K562 (cell line): ENCODE data around the gene FSTL1. TPM values are rescaled to one million over a fixed set of nuclear protein-coding genes. Genes with fewer than 3 reads are reported as not detected.

Experiments
- CSDE1 ChIP-seq, 2 experiments: fragments of 450-650 bp; IDR thresholded peaks; 2 replicates each; pipeline ENCODE4 v1.6.1; 2016; ENCODE audit warnings: mild to moderate bottlenecking in 1 of 2
- ELF1 ChIP-seq: fragments of 200-800 bp; sonication (Bioruptor generic); IDR thresholded peaks from 2 replicates; pipeline ENCODE4 v1.6.1; 2016; ENCODE audit warnings: missing genetic modification characterization, missing compliant biosample characterization
- EZH2 ChIP-seq: IDR thresholded peaks from 2 replicates; pipeline ENCODE4 v1.6.1; 2012; ENCODE audit warnings: low read depth, mild to moderate bottlenecking, inconsistent platforms, low read length, borderline replicate concordance
- FOXA1 ChIP-seq: fragments of 450-650 bp; IDR thresholded peaks from 2 replicates; pipeline ENCODE4 v1.6.1; 2016; ENCODE audit warnings: mild to moderate bottlenecking, borderline replicate concordance
- FOXJ2 ChIP-seq: fragments of 200-800 bp; sonication (Bioruptor generic); IDR thresholded peaks from 2 replicates; pipeline ENCODE4 v1.6.1; 2016; ENCODE audit warnings: missing genetic modification characterization, missing compliant biosample characterization
- FOXK2 ChIP-seq, 2 experiments: fragments of 450-650 bp; IDR thresholded peaks in 1 of 2; conservative IDR thresholded peaks in 1 of 2; 2 replicates each; pipeline ENCODE4 v1.6.1; 2016; ENCODE audit warnings: low read depth in 2 of 2, mild to moderate bottlenecking in 1 of 2
- FOXM1 ChIP-seq, 2 experiments: fragments of 450-650 bp in 1 of 2; sonication (generic) in 1 of 2; formaldehyde crosslinking in 1 of 2; IDR thresholded peaks; 2 replicates each; pipeline versions ENCODE4 v1.6.1 to v1.9.0; 2017 to 2022; ENCODE audit warnings: low read depth in 2 of 2, mild to moderate bottlenecking in 2 of 2, missing genetic modification reagents in 1 of 2, moderate library complexity in 1 of 2
- GABPA ChIP-seq: fragments of 200-800 bp; sonication (Bioruptor generic); conservative IDR thresholded peaks from 2 replicates; pipeline ENCODE4 v1.6.1; 2016; ENCODE audit warnings: low read depth, missing genetic modification characterization, missing compliant biosample characterization
- KLF10 ChIP-seq: fragments of 250-450 bp; sonication (Bioruptor Pico); IDR thresholded peaks from 2 replicates; pipeline ENCODE4 v1.6.1; 2021; ENCODE audit warnings: matching md5 sums
- L3MBTL2 ChIP-seq: fragments of 450-650 bp; IDR thresholded peaks from 2 replicates; pipeline ENCODE4 v1.6.1; 2016; ENCODE audit warnings: mild to moderate bottlenecking, moderate library complexity
- MIER1 ChIP-seq: fragments of 450-650 bp; IDR thresholded peaks from 2 replicates; pipeline ENCODE4 v1.6.1; 2016; ENCODE audit warnings: antibody characterized with exemption, mild to moderate bottlenecking, low read depth
- NFYB ChIP-seq: IDR thresholded peaks from 2 replicates; pipeline ENCODE4 v1.6.1; 2011; ENCODE audit warnings: mild to moderate bottlenecking, moderate library complexity; ENCODE audit not compliant: insufficient read length; ENCODE audit errors: extremely low read depth
- PHF21A ChIP-seq: fragments of 450-650 bp; IDR thresholded peaks from 2 replicates; pipeline ENCODE4 v1.6.1; 2017; ENCODE audit warnings: low read depth, borderline replicate concordance
- RFX5 ChIP-seq: IDR thresholded peaks from 2 replicates; pipeline ENCODE4 v1.6.1; 2011; ENCODE audit warnings: low read depth, mild to moderate bottlenecking, improper control_type of control experiment, low read length
- SMAD2 ChIP-seq: fragments of 150-350 bp; IDR thresholded peaks from 2 replicates; pipeline ENCODE4 v1.6.1; 2014; ENCODE audit warnings: low read depth, mild to moderate bottlenecking, low read length
- SMARCC2 ChIP-seq: fragments of 450-650 bp; IDR thresholded peaks from 2 replicates; pipeline ENCODE4 v1.6.1; 2017; ENCODE audit warnings: antibody characterized with exemption, moderate library complexity, mild to moderate bottlenecking, low read depth
- SOX6 ChIP-seq: fragments of 450-650 bp; IDR thresholded peaks from 2 replicates; pipeline ENCODE4 v1.6.1; 2014; ENCODE audit warnings: mild to moderate bottlenecking
- TGIF2 ChIP-seq: sonication (generic); formaldehyde crosslinking; IDR thresholded peaks from 2 replicates; pipeline ENCODE4 v1.8.1; 2022; ENCODE audit warnings: mild to moderate bottlenecking, missing genetic modification reagents, moderate library complexity
- polyA plus RNA-seq, 8 experiments: library from polyadenylated mRNA; depleted of rRNA in 4 of 8; stranded (reverse) in 5 of 8; unstranded in 3 of 8; fragments of >200 nt; fragmentation: Nextera tagmentation in 2 of 8; fragmentation: Illumina TruSeq in 1 of 8; extraction: Ambion mirVana in 2 of 8; extraction: Trizol in 1 of 8; gene quantifications; 2 replicates each; pipeline versions ENCODE4 v1.2.1 to v1.2.3, GENCODE V29; 2011 to 2014; ENCODE audit warnings: inconsistent platforms in 1 of 8, missing spikeins in 1 of 8
- total RNA-seq, 7 experiments: library from RNA; depleted of rRNA in 6 of 7; stranded (reverse); fragments of >200 nt in 6 of 7; fragmentation: Illumina TruSeq in 2 of 7; extraction: Trizol in 2 of 7; gene quantifications; 2 replicates each; pipeline versions ENCODE4 v1.2.1 to v1.2.3, GENCODE V29; 2011 to 2021; ENCODE audit warnings: low replicate concordance in 1 of 7
- TF ChIP-seq, protein P1 (sequence below): sonication (generic); formaldehyde crosslinking; IDR thresholded peaks from 2 replicates; pipeline ENCODE4 v1.8.0; 2023; ENCODE audit warnings: missing genetic modification reagents, mild to moderate bottlenecking, borderline replicate concordance
- TF ChIP-seq, protein P2 (sequence below): fragments of 450-650 bp; formaldehyde crosslinking; IDR thresholded peaks from 2 replicates; pipeline ENCODE4 v1.4.0; 2020; ENCODE audit warnings: mild to moderate bottlenecking, moderate library complexity
- TF ChIP-seq, protein P3 (sequence below): sonication (generic); IDR thresholded peaks from 2 replicates; pipeline ENCODE4 v1.6.1; 2016

The FSTL1 gene
- total and polyA plus RNA-seq, 9 of the 15 experiments (the other 6 are each of a cell fraction or from before 2014, with no cell fraction given), result 0.01 to 0.58 (median 0.08) TPM; not detected in 2

DNA sequence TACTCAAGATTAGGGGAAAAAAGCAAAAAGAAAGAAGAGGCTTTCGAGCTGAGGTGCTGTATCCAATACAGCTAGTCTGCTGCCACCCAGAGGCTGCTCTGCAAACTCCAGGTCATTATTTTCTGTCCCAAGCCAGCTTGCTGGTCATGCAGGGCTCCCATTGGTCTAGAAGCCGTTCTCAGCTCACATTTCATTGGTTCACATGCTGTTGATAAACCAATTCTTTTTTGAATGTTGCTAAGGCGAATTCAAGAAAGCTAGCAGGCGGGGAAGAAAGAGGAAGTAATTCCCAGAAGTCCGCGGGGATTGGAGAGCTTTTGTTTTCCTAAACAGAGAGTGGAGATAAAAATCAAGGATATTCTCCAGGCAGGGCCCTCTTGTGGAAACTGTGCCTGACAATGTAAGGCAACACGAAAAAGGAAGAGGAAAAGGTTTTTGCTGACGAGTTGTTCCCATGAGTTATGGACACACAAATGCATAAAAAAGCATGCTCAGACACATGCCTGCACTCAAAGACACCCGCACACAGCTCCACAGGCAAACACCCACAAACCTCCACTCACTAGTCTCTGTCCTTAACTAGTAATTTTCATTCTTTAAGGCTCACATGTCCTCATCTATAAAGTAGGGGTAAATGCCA is 33.4 kb downstream of the FSTL1 start (continued):
- TF ChIP-seq, protein P1, sequence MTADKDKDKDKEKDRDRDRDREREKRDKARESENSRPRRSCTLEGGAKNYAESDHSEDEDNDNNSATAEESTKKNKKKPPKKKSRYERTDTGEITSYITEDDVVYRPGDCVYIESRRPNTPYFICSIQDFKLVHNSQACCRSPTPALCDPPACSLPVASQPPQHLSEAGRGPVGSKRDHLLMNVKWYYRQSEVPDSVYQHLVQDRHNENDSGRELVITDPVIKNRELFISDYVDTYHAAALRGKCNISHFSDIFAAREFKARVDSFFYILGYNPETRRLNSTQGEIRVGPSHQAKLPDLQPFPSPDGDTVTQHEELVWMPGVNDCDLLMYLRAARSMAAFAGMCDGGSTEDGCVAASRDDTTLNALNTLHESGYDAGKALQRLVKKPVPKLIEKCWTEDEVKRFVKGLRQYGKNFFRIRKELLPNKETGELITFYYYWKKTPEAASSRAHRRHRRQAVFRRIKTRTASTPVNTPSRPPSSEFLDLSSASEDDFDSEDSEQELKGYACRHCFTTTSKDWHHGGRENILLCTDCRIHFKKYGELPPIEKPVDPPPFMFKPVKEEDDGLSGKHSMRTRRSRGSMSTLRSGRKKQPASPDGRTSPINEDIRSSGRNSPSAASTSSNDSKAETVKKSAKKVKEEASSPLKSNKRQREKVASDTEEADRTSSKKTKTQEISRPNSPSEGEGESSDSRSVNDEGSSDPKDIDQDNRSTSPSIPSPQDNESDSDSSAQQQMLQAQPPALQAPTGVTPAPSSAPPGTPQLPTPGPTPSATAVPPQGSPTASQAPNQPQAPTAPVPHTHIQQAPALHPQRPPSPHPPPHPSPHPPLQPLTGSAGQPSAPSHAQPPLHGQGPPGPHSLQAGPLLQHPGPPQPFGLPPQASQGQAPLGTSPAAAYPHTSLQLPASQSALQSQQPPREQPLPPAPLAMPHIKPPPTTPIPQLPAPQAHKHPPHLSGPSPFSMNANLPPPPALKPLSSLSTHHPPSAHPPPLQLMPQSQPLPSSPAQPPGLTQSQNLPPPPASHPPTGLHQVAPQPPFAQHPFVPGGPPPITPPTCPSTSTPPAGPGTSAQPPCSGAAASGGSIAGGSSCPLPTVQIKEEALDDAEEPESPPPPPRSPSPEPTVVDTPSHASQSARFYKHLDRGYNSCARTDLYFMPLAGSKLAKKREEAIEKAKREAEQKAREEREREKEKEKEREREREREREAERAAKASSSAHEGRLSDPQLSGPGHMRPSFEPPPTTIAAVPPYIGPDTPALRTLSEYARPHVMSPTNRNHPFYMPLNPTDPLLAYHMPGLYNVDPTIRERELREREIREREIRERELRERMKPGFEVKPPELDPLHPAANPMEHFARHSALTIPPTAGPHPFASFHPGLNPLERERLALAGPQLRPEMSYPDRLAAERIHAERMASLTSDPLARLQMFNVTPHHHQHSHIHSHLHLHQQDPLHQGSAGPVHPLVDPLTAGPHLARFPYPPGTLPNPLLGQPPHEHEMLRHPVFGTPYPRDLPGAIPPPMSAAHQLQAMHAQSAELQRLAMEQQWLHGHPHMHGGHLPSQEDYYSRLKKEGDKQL (CRISPR knock-in tag), result no peak
- TF ChIP-seq MIER1, result no peak
- no peak for TF ChIP-seq TGIF2
- peak; percentile 52; the same call in 1 of the 2 replicates for TF ChIP-seq ELF1 (tag)
- no peak for TF ChIP-seq KLF10 (CRISPR knock-in tag)
- peak; percentile 41 for TF ChIP-seq NFYB
- peak; percentile 43; the same call in 1 of the 2 replicates for TF ChIP-seq GABPA (tag)
- TF ChIP-seq RFX5, result peak; percentile 89
- TF ChIP-seq SMAD2, result no peak
- peak; percentile 33 to 76; a peak in 1 of 4 replicates for TF ChIP-seq FOXK2 (conservative IDR thresholded peaks at IDR 0.05 in 1 of 2, IDR thresholded peaks at IDR 0.05 in 1 of 2; ENCODE audit: low read depth in 2 of 2)
- TF ChIP-seq EZH2, result no peak
- no peak for TF ChIP-seq PHF21A
- no peak for TF ChIP-seq CSDE1 (IDR thresholded peaks at IDR 0.05)
- TF ChIP-seq SMARCC2, result no peak
- TF ChIP-seq, protein P2, sequence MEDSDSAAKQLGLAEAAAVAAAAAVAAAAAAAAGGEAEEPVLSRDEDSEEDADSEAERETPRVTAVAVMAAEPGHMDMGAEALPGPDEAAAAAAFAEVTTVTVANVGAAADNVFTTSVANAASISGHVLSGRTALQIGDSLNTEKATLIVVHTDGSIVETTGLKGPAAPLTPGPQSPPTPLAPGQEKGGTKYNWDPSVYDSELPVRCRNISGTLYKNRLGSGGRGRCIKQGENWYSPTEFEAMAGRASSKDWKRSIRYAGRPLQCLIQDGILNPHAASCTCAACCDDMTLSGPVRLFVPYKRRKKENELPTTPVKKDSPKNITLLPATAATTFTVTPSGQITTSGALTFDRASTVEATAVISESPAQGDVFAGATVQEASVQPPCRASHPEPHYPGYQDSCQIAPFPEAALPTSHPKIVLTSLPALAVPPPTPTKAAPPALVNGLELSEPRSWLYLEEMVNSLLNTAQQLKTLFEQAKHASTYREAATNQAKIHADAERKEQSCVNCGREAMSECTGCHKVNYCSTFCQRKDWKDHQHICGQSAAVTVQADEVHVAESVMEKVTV, result peak; percentile 52
- peak; percentile 38; the same call in 1 of the 2 replicates for TF ChIP-seq L3MBTL2
- no peak for TF ChIP-seq FOXA1
- TF ChIP-seq, protein P3, sequence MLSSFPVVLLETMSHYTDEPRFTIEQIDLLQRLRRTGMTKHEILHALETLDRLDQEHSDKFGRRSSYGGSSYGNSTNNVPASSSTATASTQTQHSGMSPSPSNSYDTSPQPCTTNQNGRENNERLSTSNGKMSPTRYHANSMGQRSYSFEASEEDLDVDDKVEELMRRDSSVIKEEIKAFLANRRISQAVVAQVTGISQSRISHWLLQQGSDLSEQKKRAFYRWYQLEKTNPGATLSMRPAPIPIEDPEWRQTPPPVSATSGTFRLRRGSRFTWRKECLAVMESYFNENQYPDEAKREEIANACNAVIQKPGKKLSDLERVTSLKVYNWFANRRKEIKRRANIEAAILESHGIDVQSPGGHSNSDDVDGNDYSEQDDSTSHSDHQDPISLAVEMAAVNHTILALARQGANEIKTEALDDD, result no peak
- TF ChIP-seq SOX6, result peak; percentile 87
- peak; percentile 94 for TF ChIP-seq FOXJ2
- peak; percentile 98 for TF ChIP-seq FOXM1 (IDR thresholded peaks at IDR 0.05; ENCODE audit: low read depth)
- no peak; the same call in 1 of the 2 replicates for TF ChIP-seq FOXM1 (CRISPR knock-in tag; IDR thresholded peaks at IDR 0.05; ENCODE audit: low read depth)
